Tibial nerve (tissue), 3 donors: Measurements from ENCODE around the gene ASXL1.

ENCODE experiments used
- POLR2A ChIP-seq, 2 donors: fragments of 450-650 bp; IDR thresholded peaks; one replicate each; pipeline ENCODE4 v1.6.1; 2017; ENCODE audit warnings: antibody characterized with exemption in 2 of 2, mild to moderate bottlenecking in 2 of 2, moderate library complexity in 2 of 2
- TF ChIP-seq, protein P1 (sequence below), 5 experiments: fragments of 200-600 bp in 3 of 5; fragments of 450-650 bp in 2 of 5; sonication (generic) in 3 of 5; IDR thresholded peaks; one replicate each; pipeline ENCODE4 v1.5.1; 2016 to 2019; ENCODE audit warnings: antibody characterized with exemption in 5 of 5, mild to moderate bottlenecking in 3 of 5, moderate library complexity in 2 of 5

DNA sequence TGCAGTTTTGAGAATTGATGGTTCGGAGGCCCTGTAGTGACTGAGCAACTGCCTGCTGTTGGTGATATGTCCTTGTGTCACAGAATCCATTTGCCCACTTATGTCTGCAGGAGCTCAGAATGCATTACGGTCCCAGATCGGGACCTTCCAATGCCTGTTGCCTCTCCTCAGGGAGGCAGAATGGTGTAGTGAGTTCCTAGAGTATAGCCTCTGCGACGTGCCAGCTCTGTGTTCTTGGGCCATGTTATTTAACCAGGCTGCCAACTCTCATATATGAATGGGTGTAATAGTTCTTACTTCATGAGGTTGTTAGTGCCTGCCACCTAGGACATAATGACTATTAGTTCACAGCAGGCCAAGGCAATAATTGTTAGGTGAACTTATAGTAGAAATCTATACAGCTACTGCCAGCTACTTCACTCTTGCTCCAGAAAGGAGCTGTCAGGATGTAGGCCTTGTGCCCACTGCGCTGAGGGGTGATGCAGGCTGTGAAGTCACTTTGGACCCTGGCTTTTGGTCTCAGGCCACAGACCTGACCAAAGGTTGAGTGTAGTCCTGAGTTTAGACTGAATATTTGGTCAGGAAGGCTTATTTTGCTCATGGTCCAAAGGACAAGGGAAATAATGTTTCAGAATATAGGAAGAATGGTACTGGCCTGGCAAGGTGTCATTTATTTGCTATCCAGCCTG, 82.1 kb downstream of the ASXL1 start:
- TF ChIP-seq, protein P1, sequence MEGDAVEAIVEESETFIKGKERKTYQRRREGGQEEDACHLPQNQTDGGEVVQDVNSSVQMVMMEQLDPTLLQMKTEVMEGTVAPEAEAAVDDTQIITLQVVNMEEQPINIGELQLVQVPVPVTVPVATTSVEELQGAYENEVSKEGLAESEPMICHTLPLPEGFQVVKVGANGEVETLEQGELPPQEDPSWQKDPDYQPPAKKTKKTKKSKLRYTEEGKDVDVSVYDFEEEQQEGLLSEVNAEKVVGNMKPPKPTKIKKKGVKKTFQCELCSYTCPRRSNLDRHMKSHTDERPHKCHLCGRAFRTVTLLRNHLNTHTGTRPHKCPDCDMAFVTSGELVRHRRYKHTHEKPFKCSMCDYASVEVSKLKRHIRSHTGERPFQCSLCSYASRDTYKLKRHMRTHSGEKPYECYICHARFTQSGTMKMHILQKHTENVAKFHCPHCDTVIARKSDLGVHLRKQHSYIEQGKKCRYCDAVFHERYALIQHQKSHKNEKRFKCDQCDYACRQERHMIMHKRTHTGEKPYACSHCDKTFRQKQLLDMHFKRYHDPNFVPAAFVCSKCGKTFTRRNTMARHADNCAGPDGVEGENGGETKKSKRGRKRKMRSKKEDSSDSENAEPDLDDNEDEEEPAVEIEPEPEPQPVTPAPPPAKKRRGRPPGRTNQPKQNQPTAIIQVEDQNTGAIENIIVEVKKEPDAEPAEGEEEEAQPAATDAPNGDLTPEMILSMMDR (IDR thresholded peaks at IDR 0.05): no peak
- no peak for TF ChIP-seq POLR2A (IDR thresholded peaks at IDR 0.05)
